Astrocyte of the cerebellum (primary cell): ENCODE data around the gene FNIP2.
"Not testable (repeated sequence)": the region's sequence is repeated elsewhere in the genome, so short reads cannot be mapped to it uniquely, and the experiment has no call there.

Experiments used
- DNase-seq: peaks from one replicate; pipeline ENCODE4 v3.0.0-alpha.2; 2011; ENCODE audit warnings: low read depth
- H3K4me3 ChIP-seq: 2 replicates; pipeline ENCODE4 v1.5.1; 2011; ENCODE audit warnings: mild to moderate bottlenecking, low read depth, low read length, moderate library complexity
- in situ Hi-C: cut with HindIII; loops from 2 replicates; pipeline ENCODE4 v1.10.0; 2017; ENCODE audit warnings: low sequenced_read_pairs
- TF ChIP-seq, protein P1 (sequence below): IDR thresholded peaks from 2 replicates; pipeline ENCODE4 v1.5.1; 2012; ENCODE audit warnings: low read length, low read depth, moderate library complexity, mild to moderate bottlenecking; ENCODE audit errors: missing control alignments

Gene FNIP2

DNA sequence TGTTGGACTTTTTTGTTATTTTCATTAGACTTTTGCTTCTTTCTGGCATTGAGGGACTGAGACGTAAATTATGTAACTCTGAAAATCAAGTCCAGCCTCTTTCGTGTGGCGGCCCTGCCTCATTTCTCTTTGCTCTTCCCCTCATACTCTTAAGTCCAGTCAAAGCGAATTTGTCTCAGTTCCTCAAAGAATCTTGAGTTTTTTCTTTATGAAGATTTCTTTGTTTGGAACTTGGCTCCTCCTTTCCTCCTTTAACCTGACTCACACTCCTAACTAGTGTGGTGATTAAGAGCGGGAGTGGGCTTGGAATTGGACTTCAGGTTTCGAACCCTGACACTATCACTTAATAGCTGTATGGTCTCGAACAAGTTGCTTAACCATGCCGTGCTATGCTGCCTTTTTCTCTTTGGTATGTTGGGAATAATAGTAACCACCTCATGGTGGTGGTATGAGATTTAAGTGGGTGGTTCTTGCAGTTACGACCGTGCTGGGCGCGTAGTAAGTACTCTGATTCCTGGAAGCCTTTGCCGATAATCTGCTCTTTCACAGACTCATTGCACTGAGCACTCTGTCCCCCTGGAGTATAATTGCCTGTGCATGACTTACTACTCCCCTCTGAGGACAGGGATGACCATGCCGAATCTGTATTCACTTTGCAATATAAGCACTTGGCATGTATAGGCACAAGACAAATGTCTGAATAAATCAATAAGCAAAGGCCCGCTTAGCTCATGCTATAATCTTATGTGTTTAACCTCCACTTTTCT, 19.1 kb downstream of the FNIP2 start:
- no peak for DNase-seq
- in situ Hi-C loops, result no loop called here
- TF ChIP-seq, protein P1, sequence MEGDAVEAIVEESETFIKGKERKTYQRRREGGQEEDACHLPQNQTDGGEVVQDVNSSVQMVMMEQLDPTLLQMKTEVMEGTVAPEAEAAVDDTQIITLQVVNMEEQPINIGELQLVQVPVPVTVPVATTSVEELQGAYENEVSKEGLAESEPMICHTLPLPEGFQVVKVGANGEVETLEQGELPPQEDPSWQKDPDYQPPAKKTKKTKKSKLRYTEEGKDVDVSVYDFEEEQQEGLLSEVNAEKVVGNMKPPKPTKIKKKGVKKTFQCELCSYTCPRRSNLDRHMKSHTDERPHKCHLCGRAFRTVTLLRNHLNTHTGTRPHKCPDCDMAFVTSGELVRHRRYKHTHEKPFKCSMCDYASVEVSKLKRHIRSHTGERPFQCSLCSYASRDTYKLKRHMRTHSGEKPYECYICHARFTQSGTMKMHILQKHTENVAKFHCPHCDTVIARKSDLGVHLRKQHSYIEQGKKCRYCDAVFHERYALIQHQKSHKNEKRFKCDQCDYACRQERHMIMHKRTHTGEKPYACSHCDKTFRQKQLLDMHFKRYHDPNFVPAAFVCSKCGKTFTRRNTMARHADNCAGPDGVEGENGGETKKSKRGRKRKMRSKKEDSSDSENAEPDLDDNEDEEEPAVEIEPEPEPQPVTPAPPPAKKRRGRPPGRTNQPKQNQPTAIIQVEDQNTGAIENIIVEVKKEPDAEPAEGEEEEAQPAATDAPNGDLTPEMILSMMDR, result no peak
- H3K4me3 ChIP-seq, result no peak overlapping the region

DNA sequence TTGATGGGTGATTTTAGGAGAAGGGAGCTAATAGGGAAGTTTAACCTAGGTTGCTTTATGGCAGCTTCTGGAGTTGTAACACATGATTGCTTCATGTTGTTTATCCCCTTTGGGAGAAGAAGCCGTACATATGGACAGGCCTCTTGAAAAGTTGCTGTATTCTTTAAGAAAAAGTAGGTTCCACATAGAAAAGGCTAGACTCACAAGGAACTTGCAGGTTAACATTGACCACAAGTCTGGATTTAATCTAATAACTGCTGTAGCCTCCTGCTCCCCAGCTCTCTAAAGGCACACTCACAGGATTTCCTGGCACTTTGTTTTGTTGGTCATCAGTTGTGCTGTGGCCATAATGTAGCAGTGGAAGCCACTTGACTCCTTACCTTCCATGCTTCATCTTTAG, 19.7 kb downstream of the FNIP2 start:
- no peak overlapping the region for H3K4me3 ChIP-seq
- no peak for DNase-seq
- TF ChIP-seq, protein P1, result no peak
- in situ Hi-C loops, result no loop called here

DNA sequence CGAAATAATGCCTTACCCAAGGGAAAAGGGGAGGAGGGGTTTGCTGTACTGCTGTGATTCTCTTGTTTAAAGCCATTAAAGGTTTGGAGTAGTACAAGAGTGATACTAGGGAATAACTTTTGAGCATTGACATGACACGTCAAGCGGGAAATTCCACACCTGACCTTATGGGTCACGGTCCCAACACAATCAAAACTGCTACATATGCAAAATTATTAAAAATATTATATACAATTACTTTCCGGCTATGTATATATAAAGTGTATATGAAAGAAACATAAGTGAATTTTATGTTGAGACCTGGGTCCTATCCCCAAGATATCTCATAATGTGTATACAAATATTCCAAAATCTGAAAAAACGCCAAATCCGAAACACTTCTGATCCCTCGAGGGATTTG, 21.0 kb downstream of the FNIP2 start:
- in situ Hi-C loops, result no loop called here
- no peak overlapping the region for H3K4me3 ChIP-seq
- DNase-seq, result no peak
- TF ChIP-seq, protein P1, result no peak

DNA sequence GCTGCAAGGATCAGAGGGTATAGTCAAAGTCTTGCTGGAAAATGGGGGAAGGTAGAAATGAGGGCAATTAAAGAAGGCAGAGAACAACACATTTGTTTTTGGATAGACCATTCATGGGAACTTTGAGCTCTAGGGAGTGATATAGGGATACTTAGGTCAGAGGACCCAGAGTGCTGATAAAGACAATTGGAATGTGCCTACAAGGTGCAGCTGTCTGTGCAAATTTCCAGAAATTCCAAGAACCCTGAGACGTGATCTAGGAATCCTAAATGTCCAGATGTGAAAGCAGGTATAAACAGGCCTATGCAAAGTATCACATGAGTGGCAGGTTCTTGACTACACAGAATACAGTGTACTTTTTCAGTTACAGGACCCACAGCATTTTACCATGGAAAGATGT, 24.2 kb downstream of the FNIP2 start:
- no peak for DNase-seq
- H3K4me3 ChIP-seq, result no peak overlapping the region
- TF ChIP-seq, protein P1, result no peak
- in situ Hi-C loops, result no loop called here

DNA sequence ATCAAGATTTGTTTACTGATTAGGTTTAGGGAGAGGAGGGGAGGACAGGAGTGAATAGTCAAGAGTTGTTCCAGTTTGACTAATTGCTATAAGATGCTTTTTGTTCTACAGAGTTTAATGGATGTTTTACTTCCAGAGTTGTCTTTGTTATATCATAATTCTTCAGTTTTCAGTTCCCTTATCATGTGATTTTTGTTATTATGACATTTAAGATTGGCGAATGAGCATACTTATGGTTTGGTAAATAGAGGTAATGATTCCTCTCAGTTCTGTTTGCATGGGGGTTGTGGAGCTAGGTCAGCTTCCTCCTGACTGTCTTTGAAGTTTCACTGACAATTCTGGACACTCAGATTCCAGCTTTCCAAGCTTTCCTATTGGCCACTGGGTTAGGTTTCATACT, 24.6 kb downstream of the FNIP2 start:
- H3K4me3 ChIP-seq, DNase-seq, in situ Hi-C loops: not testable (repeated sequence)

DNA sequence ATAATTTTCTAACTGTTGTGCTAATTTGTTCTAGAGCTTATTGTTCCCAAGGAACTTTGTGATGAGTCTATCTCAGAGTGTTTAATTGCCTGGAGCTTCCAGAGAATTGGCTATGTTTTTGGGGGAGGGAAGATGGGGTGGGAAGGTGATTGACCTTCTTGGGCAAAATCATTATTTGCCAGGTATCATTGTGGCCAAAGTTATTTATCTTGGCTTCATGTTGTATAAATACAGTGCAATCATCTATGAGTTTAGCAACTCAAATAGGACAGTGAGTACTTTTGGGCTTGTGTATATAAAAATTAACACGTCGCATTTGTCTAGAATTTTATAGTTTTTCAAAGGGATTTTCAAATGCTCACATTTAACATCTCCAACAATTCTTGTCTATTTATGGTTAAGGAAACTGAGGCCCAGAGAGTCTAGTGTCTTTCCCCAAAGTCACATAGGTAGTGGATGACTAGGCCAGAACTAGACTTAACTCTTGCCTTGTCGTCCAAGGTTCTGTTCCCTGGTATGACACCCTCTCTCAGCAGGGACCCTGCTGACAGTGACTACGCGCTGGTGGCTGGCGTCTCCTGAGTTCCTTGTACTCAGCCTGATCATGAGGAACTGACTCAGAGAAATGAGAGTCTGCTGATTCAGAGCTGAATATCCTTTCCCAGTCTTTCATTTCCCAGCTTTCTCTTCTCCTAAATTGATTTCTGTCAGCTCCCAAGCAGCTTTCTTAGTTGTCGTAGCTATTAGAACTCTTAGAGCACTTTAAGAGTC, 27.7 kb downstream of the FNIP2 start:
- in situ Hi-C loops, result no loop called here
- no peak overlapping the region for H3K4me3 ChIP-seq
- TF ChIP-seq, protein P1, result no peak
- DNase-seq, result no peak

DNA sequence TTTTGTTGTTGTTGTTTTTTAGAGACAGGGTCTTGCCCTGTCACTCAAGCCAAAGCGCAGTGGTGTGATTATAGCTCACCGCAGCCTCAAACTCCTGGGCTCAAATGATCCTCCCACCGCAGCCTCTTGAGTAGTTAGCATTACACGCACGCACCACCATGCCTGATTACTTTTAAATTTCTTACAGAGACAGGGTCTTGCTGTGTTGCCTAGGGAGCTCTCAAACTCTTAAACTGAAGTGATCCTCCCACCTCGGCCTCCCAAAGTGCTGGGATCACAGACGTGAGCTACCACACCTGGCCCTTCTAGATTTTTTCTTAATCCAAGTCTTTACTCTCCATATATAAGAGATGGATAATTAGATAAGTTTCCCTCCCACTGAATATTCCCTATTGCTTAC, 29.2 kb downstream of the FNIP2 start:
- no peak for DNase-seq
- H3K4me3 ChIP-seq, result no peak overlapping the region
- in situ Hi-C loops, result no loop called here
- TF ChIP-seq, protein P1, result no peak
